Fibroblast of skin of back (primary cell): ENCODE data around the gene MRPS15. TPM values are rescaled to one million over a fixed set of nuclear protein-coding genes. Genes with fewer than 3 reads are reported as not detected.
"Not testable (repeated sequence)": the region's sequence is repeated elsewhere in the genome, so short reads cannot be mapped to it uniquely, and the experiment has no call there.

Source experiments
- DNase-seq: peaks from one replicate; pipeline ENCODE4 v3.0.0-alpha.2; 2013
- polyA plus RNA-seq, 2 experiments: library from polyadenylated mRNA; unstranded; fragments of 120-200 nt; gene quantifications; one replicate each; pipeline ENCODE4 v1.2.1, GENCODE V29; 2013; ENCODE audit not compliant: insufficient read length in 2 of 2

Gene MRPS15
- 81.1 TPM for polyA plus RNA-seq (2013, experiment 1 of 2; ENCODE audit: insufficient read length)
- 72.1 TPM for polyA plus RNA-seq (2013, experiment 2 of 2; ENCODE audit: insufficient read length)

- DNase-seq, result peak; percentile 95
Observed at GRCh38 chr1:36463803-36464604, at the start of gene MRPS15. MRPS15 (minus strand) TSS chr1:36464384; CDS start chr1:36464275, 109 bp downstream.

- DNase-seq, result no peak
Observed at GRCh38 chr1:36512842-36513241, 48.7 kb upstream of the MRPS15 start.

GRCh38 chr1:36511804-36512798 lies 47.9 kb upstream of the MRPS15 start:
- peak; percentile 19 for DNase-seq

GRCh38 chr1:36511220-36511619 lies 47.0 kb upstream of the MRPS15 start:
- not testable (repeated sequence) for DNase-seq

- no peak for DNase-seq
Observed at GRCh38 chr1:36510418-36510817, 46.2 kb upstream of the MRPS15 start.

- no peak for DNase-seq
Observed at GRCh38 chr1:36508257-36508656, 44.1 kb upstream of the MRPS15 start.

- DNase-seq, result no peak
Observed at GRCh38 chr1:36506276-36506920, 42.2 kb upstream of the MRPS15 start.

GRCh38 chr1:36503733-36504132 lies 39.5 kb upstream of the MRPS15 start:
- DNase-seq, result no peak

- no peak for DNase-seq
Observed at GRCh38 chr1:36503159-36503558, 39.0 kb upstream of the MRPS15 start.

GRCh38 chr1:36502616-36503015 lies 38.4 kb upstream of the MRPS15 start:
- DNase-seq, result no peak

- not testable (repeated sequence) for DNase-seq
Observed at GRCh38 chr1:36501911-36502310, 37.7 kb upstream of the MRPS15 start.

- DNase-seq, result no peak
Observed at GRCh38 chr1:36497207-36497606, 33.0 kb upstream of the MRPS15 start.

GRCh38 chr1:36494971-36495370 lies 30.8 kb upstream of the MRPS15 start:
- DNase-seq, result no peak

GRCh38 chr1:36493524-36493923 lies 29.3 kb upstream of the MRPS15 start:
- no peak for DNase-seq

GRCh38 chr1:36492491-36492890 lies 28.3 kb upstream of the MRPS15 start:
- DNase-seq, result no peak

GRCh38 chr1:36489258-36490051 lies 25.3 kb upstream of the MRPS15 start:
- DNase-seq, result not testable (repeated sequence)

GRCh38 chr1:36487906-36488305 lies 23.7 kb upstream of the MRPS15 start:
- no peak for DNase-seq

GRCh38 chr1:36487336-36487725 lies 23.1 kb upstream of the MRPS15 start:
- not testable (repeated sequence) for DNase-seq

- DNase-seq, result no peak
Observed at GRCh38 chr1:36486439-36487335, 22.5 kb upstream of the MRPS15 start.

GRCh38 chr1:36486093-36486438 lies 21.9 kb upstream of the MRPS15 start:
- DNase-seq, result no peak

- DNase-seq, result no peak
Observed at GRCh38 chr1:36484099-36484498, 19.9 kb upstream of the MRPS15 start.
